Measurements from ENCODE around the gene GNPTAB.

GNPTAB gene

GRCh38 chr12:101719566-101719965 is 111.2 kb downstream of the GNPTAB start:
- no peak for DNase-seq
- Histone ChIP-seq H3K4me1 (no peaks in the 10 kb centered on the region), H3K27me3 (no peaks in the 10 kb centered on the region), H3K9me3 (no peaks in the 10 kb centered on the region), H3K4me3 (ENCODE audit: low read depth, low read length) (no peak overlapping the region), H3K36me3 (no peaks in the 10 kb centered on the region)
- no peak for TF ChIP-seq CTCF (IDR thresholded peaks at IDR 0.05; ENCODE audit: low read depth, low read length)

- H3K4me1 ChIP-seq: no peaks in the 10 kb centered on the region
- TF ChIP-seq CTCF (IDR thresholded peaks at IDR 0.05; ENCODE audit: low read depth, low read length): no peak
- H3K4me3 ChIP-seq (ENCODE audit: low read depth, low read length): no peak overlapping the region
- H3K36me3 ChIP-seq: no peaks in the 10 kb centered on the region
- no peaks in the 10 kb centered on the region for H3K9me3 ChIP-seq
- H3K27me3 ChIP-seq: no peaks in the 10 kb centered on the region
- DNase-seq: no peak
Observed at GRCh38 chr12:101714877-101715444, 115.8 kb downstream of the GNPTAB start.

GRCh38 chr12:101713930-101714329 is 116.8 kb downstream of the GNPTAB start:
- no peak for TF ChIP-seq CTCF (IDR thresholded peaks at IDR 0.05; ENCODE audit: low read depth, low read length)
- Histone ChIP-seq H3K9me3 (no peaks in the 10 kb centered on the region), H3K4me3 (ENCODE audit: low read depth, low read length) (no peak overlapping the region), H3K36me3 (no peaks in the 10 kb centered on the region), H3K4me1 (no peaks in the 10 kb centered on the region), H3K27me3 (no peaks in the 10 kb centered on the region)
- no peak for DNase-seq

GRCh38 chr12:101713059-101713682 is 117.6 kb downstream of the GNPTAB start:
- Histone ChIP-seq H3K27me3 (no peaks in the 10 kb centered on the region), H3K9me3 (no peaks in the 10 kb centered on the region), H3K4me1 (no peaks in the 10 kb centered on the region), H3K4me3 (ENCODE audit: low read depth, low read length) (no peak overlapping the region), H3K36me3 (no peaks in the 10 kb centered on the region)
- no peak for DNase-seq
- no peak for TF ChIP-seq CTCF (IDR thresholded peaks at IDR 0.05; ENCODE audit: low read depth, low read length)

- H3K9me3 ChIP-seq: no peaks in the 10 kb centered on the region
- no peaks in the 10 kb centered on the region for H3K36me3 ChIP-seq
- no peaks in the 10 kb centered on the region for H3K27me3 ChIP-seq
- no peak for DNase-seq
- no peak for TF ChIP-seq CTCF (IDR thresholded peaks at IDR 0.05; ENCODE audit: low read depth, low read length)
- no peak overlapping the region for H3K4me3 ChIP-seq (ENCODE audit: low read depth, low read length)
- H3K4me1 ChIP-seq: no peaks in the 10 kb centered on the region
Observed at GRCh38 chr12:101710288-101710687, 120.5 kb downstream of the GNPTAB start.

GRCh38 chr12:101707131-101707782 is 123.5 kb downstream of the GNPTAB start:
- no peak for DNase-seq
- no peaks in the 10 kb centered on the region for H3K27me3 ChIP-seq
- no peaks in the 10 kb centered on the region for H3K9me3 ChIP-seq
- no peaks in the 10 kb centered on the region for H3K36me3 ChIP-seq
- no peak overlapping the region for H3K4me3 ChIP-seq (ENCODE audit: low read depth, low read length)
- TF ChIP-seq CTCF (IDR thresholded peaks at IDR 0.05; ENCODE audit: low read depth, low read length): no peak
- H3K4me1 ChIP-seq: no peaks in the 10 kb centered on the region; the same call in 1 of the 2 replicates

Data from BE2C (cell line).